ENCODE measurements around the gene IGSF8. TPM values are rescaled to one million over a fixed set of nuclear protein-coding genes. Genes with fewer than 3 reads are reported as not detected.

The IGSF8 gene
- total and polyA plus RNA-seq, 2 of the 8 experiments (the other 6 are each of a cell fraction or from before 2014, with no cell fraction given) = 69.6 to 132 TPM

DNA sequence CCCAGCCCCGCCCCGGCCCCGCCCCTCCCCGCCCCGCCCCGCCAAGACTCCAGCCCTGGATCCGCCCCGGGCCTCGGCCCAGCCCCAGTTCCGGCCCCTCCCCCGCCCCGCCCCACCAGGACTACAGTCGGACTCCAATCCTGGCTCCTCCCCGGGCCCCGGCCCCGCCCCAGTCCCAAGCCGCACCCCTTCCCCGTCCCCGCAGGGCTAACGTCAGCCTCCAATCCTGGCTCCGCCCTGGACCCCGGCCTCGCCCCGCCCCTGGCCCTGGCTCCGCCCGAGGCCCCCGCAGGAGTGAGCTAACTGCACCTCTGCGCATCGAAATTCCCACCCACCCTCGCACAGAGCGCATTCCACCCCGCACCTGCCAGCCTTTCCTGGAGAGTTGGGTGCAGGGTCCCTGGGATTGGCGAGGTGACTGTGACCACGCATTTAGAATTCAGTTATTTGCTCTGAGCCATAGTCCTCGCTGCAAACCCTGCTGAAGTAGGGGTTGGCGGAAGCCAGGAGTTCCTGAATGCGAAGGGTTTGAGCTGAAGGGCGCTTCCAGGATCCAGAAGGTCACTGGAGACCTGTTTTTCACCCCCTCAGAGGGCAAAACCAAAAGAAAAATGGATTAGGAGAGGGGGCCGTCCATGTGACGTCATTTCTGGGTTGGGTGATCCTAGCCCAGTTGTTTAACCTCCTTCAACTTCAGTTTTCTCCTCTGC, 588 bp upstream of the IGSF8 start (continued):
- TF ChIP-seq, protein P1, sequence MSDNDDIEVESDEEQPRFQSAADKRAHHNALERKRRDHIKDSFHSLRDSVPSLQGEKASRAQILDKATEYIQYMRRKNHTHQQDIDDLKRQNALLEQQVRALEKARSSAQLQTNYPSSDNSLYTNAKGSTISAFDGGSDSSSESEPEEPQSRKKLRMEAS (IDR thresholded peaks at IDR 0.05) = 0 out of 2 replicates have a peak, but pooled peaks have one; percentile 17
- peak; percentile 56; the same call in 1 of the 2 replicates for TF ChIP-seq TEAD4 (IDR thresholded peaks at IDR 0.05; ENCODE audit: low read depth, low read length)
- TF ChIP-seq CREB1 (IDR thresholded peaks at IDR 0.05) = peak; percentile 39; the same call in 1 of the 2 replicates

All from H1 (cell line).